ENCODE results near the gene NAPB.
A peak's percentile ranks its signal among the peaks of the same experiment; 100 is the strongest.

The NAPB gene

DNA sequence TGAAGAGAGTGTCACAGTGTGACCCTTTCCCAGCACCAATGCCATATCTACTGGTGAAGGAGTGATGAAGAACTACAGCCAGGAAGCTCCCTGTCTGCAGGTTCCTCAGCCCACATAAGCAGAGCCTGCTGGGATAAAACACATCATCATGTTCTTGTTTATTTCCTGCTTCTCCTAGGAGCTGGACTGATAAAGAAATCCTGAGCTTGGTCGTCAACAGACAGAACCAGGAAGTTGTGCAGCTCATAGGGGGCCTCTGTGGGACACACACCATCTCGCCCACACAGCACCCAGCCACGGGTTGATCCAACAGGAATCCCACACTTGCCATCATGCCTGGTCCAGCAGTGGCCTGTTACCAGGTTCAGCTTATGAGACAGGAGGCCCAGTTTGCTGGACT lies 15.4 kb upstream of the NAPB start:
- H3K27ac ChIP-seq = no peak overlapping the region
- no peak for TF ChIP-seq ZFX (IDR thresholded peaks at IDR 0.05; ENCODE audit: borderline replicate concordance)

DNA sequence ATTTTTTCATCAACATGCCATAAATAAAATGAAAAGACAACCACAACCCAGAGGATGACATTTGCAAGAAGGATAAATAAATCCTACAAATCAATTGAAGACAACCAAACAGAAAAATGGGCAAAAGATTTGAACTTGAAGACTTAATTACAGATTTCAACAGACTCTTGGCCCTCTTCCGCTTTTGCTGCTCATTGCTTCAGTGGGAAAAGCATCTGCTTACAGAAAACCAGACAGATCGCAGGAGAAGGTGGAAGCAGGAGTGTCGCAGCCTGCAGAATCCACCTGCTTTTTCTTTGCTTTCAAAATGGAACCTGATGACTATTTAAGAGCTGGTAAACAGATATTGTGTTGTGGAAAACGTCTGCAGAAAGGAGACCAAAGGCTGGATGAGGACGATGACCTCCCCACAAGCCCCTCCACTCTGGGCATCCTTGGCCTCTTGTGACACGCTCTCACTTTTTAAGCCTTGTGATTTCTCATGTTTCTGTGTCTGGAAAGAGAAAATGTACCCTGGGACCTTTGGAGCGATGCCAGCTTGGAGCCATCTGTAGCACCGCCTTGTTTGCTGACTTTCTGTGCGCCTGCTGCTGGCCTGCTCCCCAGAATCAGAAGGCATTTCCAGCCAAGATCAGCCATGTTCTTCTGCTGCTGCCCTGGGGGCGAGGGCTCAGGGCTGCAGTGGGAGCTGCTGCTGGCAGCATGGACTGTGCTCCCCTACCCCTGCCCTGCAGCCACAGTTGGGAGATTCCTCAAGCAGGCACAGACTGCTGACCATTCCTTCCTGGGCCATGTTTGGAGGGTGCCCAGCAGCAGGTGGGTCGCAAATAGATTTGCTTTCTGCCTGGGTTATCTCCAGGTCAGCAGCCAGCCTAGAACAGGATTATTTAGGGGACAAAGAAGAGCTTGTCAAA lies 14.6 kb upstream of the NAPB start:
- H3K27ac ChIP-seq = no peak overlapping the region
- TF ChIP-seq, protein P1, sequence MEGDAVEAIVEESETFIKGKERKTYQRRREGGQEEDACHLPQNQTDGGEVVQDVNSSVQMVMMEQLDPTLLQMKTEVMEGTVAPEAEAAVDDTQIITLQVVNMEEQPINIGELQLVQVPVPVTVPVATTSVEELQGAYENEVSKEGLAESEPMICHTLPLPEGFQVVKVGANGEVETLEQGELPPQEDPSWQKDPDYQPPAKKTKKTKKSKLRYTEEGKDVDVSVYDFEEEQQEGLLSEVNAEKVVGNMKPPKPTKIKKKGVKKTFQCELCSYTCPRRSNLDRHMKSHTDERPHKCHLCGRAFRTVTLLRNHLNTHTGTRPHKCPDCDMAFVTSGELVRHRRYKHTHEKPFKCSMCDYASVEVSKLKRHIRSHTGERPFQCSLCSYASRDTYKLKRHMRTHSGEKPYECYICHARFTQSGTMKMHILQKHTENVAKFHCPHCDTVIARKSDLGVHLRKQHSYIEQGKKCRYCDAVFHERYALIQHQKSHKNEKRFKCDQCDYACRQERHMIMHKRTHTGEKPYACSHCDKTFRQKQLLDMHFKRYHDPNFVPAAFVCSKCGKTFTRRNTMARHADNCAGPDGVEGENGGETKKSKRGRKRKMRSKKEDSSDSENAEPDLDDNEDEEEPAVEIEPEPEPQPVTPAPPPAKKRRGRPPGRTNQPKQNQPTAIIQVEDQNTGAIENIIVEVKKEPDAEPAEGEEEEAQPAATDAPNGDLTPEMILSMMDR (IDR thresholded peaks at IDR 0.05) = no peak

DNA sequence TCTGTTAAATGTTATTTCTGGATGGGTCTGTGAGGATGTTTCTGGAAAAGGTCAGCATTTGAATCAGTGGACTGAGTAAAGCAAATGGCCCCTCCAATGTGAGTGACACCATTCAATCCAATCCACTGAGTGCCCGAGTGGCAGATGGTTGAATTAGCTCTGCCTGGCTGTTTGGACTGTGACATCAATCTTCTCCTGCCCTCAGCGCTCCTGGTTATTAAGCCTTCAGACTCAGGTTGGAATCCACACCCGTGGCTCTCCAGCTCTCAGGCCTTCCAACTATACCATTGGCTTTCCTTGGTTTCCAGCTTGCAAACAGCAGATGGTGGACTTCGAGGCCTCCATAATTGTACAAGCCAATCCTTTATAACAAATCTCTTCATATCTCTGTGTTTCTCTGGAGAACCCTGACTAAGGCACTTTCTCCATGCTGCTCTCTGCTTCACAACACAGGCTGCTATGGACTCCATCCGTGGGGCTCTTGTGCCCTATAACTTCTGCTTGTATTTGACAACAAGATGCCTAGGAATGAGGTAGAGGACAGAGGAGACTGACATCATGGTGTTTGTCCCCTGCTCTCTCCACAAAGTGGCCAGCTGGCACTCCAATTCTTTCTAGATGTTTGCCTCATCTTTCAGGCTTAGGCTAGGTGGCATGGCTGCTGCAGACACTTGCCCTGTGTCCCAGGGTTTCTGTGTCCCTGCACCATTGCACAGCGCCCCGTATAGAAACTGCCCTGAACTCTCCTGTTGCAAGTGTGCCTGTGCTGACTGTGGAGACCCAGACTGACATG lies 13.4 kb upstream of the NAPB start:
- H3K27ac ChIP-seq = no peak overlapping the region
- TF ChIP-seq, protein P1 (IDR thresholded peaks at IDR 0.05) = no peak
- TF ChIP-seq ZFX (IDR thresholded peaks at IDR 0.05; ENCODE audit: borderline replicate concordance) = no peak

DNA sequence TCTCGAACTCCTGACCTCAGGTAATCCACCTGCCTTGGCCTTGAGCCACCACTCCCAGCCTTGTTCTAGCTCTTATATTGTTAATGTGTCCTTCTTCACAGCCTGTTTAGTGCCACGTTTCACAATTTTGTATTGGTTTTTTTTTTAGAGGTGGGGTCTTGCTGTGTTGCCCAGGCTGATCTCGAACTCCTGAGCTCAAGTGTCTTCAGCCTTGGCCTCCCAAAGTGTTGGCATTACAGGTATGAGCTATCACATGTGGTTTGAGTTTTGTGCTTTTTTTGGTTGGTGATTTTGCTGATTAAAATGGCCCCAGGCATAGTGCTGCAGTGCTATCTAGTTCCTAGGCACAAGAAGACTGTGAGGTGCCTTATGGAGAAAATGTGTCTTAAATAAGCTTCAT lies 12.3 kb upstream of the NAPB start:
- TF ChIP-seq, protein P1 (IDR thresholded peaks at IDR 0.05) = no peak
- no peak for TF ChIP-seq ZFX (IDR thresholded peaks at IDR 0.05; ENCODE audit: borderline replicate concordance)
- no peak overlapping the region for H3K27ac ChIP-seq

DNA sequence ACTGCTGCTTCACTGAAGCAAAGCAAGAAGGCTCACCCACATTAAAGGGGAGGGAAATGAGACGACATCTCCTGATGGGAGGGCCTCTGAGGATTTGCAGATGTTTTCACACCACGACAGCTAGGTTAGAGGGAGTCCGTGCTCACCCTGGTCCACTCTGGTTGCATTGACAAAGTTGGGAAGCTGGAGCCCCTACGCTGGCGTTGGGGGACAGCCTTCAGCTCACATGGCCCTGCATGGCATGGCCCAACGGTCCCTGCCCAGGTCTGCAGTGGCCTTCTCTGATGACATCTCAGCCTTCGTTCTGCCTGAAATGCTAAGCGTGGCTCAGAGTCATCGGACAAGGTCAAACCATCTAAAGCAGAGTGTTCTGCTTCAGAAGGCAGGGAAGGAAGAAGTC lies 3.8 kb upstream of the NAPB start:
- H3K27ac ChIP-seq = no peak overlapping the region
- TF ChIP-seq ZFX (IDR thresholded peaks at IDR 0.05; ENCODE audit: borderline replicate concordance) = no peak
- TF ChIP-seq, protein P1 (IDR thresholded peaks at IDR 0.05) = no peak

DNA sequence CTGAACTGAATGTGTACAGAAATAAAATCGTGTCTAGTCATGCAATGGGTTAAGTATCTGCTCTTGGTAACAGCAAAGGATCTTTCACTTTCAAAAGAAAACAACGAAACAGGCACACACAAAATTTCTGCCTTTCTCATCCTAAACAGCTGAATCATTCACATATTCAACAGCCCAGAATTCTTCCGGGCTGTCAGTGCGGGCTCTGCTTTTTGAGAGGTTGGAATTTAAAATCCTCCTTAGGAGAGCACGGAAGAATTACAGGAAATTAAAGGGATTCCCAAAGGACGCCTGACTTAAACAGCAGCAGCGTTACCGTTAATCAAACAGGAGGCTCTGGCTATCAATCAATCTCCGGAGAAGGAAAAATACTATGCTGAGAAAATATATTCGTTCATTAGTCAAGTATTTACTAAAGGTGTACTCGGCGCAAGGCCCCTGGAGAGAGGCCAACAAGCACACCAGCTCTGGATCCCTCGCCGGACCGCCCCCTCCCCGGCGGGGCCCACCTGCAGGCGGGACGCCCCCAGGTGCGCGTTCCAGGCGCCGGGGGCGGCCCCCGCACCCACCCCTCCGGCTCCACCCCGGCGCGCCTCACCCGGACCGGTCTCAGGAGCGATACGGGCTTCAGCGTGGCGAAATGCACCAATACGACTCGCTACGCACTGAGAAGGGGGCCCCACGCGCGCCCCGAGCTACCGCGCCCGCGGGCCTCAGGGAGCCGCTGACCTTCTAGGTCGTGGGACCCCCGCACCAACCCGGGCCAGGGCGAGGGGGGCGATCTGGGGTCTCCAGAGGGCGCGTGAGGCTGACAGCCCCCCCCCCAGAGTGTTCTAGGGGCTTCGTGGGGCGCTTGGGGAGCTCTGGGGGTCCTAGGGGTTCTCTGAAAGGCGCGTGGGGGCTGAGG lies 1.0 kb downstream of the NAPB start:
- no peak for TF ChIP-seq ZFX (IDR thresholded peaks at IDR 0.05; ENCODE audit: borderline replicate concordance)
- TF ChIP-seq, protein P1 (IDR thresholded peaks at IDR 0.05) = no peak
- peak overlapping the region; percentile 47 for H3K27ac ChIP-seq

DNA sequence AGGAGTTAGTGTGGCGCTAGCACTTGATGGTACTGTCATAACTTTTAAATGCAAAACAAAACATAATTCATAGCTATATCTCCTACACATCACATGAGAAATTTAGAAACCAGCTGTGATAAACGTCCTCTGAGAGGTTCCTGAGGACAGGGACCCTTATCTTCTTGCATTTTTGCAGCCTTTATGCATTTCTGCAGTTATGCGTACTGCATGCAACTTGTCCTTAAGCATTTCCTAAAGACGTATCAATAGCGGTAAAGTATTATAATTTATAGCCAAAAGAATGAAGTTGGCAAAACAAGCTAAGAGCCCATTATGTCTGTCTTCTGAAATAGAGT lies 1.7 kb downstream of the NAPB start:
- peak overlapping the region; percentile 47; the same call in 1 of the 2 replicates for H3K27ac ChIP-seq
- TF ChIP-seq, protein P1 (IDR thresholded peaks at IDR 0.05) = no peak
- TF ChIP-seq ZFX (IDR thresholded peaks at IDR 0.05; ENCODE audit: borderline replicate concordance) = no peak

Measured in 22Rv1 (cell line).